Motor neuron (in vitro differentiated cells): ENCODE data around the gene SARS2. TPM values are rescaled to one million over a fixed set of nuclear protein-coding genes. Genes with fewer than 3 reads are reported as not detected.
"Not testable (repeated sequence)": the region's sequence is repeated elsewhere in the genome, so short reads cannot be mapped to it uniquely, and the experiment has no call there.

Experiments used
- ATAC-seq, 8 experiments: fragments of 200-7000 bp; cut with Tn5 transposase; replicated peaks in 6 of 8; 2 replicates each; pipeline ENCODE4 v1.8.0; 2021; ENCODE audit warnings: mild to moderate bottlenecking in 8 of 8, moderate library complexity in 8 of 8
- H3K27ac ChIP-seq, 2 donors: fragments of 250-450 bp; sonication (Bioruptor Pico); 2 replicates each; pipeline ENCODE4 v1.9.0; 2021; ENCODE audit warnings: antibody characterized with exemption in 2 of 2, mild to moderate bottlenecking in 2 of 2, moderate library complexity in 1 of 2
- H3K4me1 ChIP-seq, 2 donors: fragments of 250-450 bp; sonication (Bioruptor Pico); replicated peaks in 1 of 2; 2 replicates each; pipeline ENCODE4 v1.6.1; 2021; ENCODE audit warnings: antibody characterized with exemption in 2 of 2, mild to moderate bottlenecking in 2 of 2, moderate library complexity in 1 of 2
- H3K4me3 ChIP-seq, 5 donors: fragments of 250-450 bp; sonication (Bioruptor Pico); 2 replicates each; pipeline ENCODE4 v1.9.0; 2021; ENCODE audit warnings: antibody characterized with exemption in 5 of 5, mild to moderate bottlenecking in 5 of 5, moderate library complexity in 4 of 5
- WGBS, 10 experiments: fragments of 450-650 bp; shearing (Covaris generic); methylation state at CpG; one replicate each; pipeline ENCODE4 v1.0.0; 2022; 5-methylcytosine and 5-hydroxymethylcytosine counted together
- in situ Hi-C, 9 experiments: fragments of 400-800 bp; cut with MboI; loops; one replicate each; pipeline ENCODE4 v1.15.0; 2021; ENCODE audit warnings: low sequenced_read_pairs in 9 of 9, low pct_unique_long_range_greater_than_20kb in 2 of 9; ENCODE audit not compliant: unreplicated experiment in 9 of 9
- total RNA-seq, 8 experiments: library from RNA; unstranded; fragments of 300-600 nt; gene quantifications; 2 replicates each; pipeline versions ENCODE4 v1.2.3 to v1.2.4, GENCODE V29; 2022

SARS2 gene
- total RNA-seq, 8 experiments from 2014 or later = 8.4 to 53.6 (median 19.1) TPM

- in situ Hi-C loops = no loop called here
- Histone ChIP-seq H3K4me3 (no peak overlapping the region), H3K27ac (peak overlapping the region in 1 of 2 donors; percentile 27), H3K4me1 (peaks cover 0 to 11% of the 10 kb centered on the region in 2 donors)
- whole genome bisulfite sequencing, 10 experiments = 17 to 100% (median 60%) methylated on average over 1 to 2 of the region's 16 CpGs; no CpG with 5 or more reads in 5 of the 10 experiments
- ATAC-seq = no peak
Measured at GRCh38 chr19:38878575-38879399, 51.8 kb downstream of the SARS2 start.

- Histone ChIP-seq H3K4me3 (no peak within 1 kb of the TSS), H3K4me1 (peaks cover 0 to 11% of the 10 kb centered on the region in 2 donors), H3K27ac (peak within 1 kb of the TSS in 1 of 2 donors; percentile 30)
- in situ Hi-C loops = no loop called here
- 43 to 100% methylated on average over 1 of the region's 11 CpGs; no CpG with 5 or more reads in 8 of the 10 experiments for WGBS, 10 experiments
- ATAC-seq = peak; percentile 27 to 83 (median 51)
Measured at GRCh38 chr19:38877781-38878574, 52.6 kb downstream of the SARS2 start, which contains the start of gene RINL. Gene RINL, minus strand, starts transcription at chr19:38878275. Its CDS starts 1,533 bp downstream, at chr19:38876742.

- Histone ChIP-seq H3K4me3 (no peak overlapping the region), H3K27ac (no peak overlapping the region), H3K4me1 (peaks cover 0 to 11% of the 10 kb centered on the region in 2 donors)
- 70 to 100% (median 84%) methylated on average over 1 to 5 of the region's 6 CpGs; no CpG with 5 or more reads in 1 of the 10 experiments for WGBS, 10 experiments
- ATAC-seq = no peak
- in situ Hi-C loops = no loop called here
Measured at GRCh38 chr19:38875656-38876395, 54.7 kb downstream of the SARS2 start.

- in situ Hi-C loops, H3K4me3 ChIP-seq, H3K27ac ChIP-seq, ATAC-seq: not testable (repeated sequence)
- 71 to 94% (median 80%) methylated on average over 1 to 10 of the region's 10 CpGs; no CpG with 5 or more reads in 5 of the 10 experiments for WGBS, 10 experiments
- peaks cover 0 to 11% of the 10 kb centered on the region in 2 donors for H3K4me1 ChIP-seq
Measured at GRCh38 chr19:38873400-38873799, 57.2 kb downstream of the SARS2 start.

- WGBS, 10 experiments = 97 to 100% (median 100%) methylated on average over 1 to 10 of the region's 19 CpGs; no CpG with 5 or more reads in 5 of the 10 experiments
- in situ Hi-C loops = no loop called here
Measured at GRCh38 chr19:38870612-38871011, 60.0 kb downstream of the SARS2 start.

GRCh38 chr19:38869836-38870607, 60.5 kb downstream of the SARS2 start:
- Histone ChIP-seq H3K4me1 (peaks cover 0 to 4% of the 10 kb centered on the region in 2 donors), H3K4me3 (peak overlapping the region; percentile 6 to 21 (median 9)), H3K27ac (no peak overlapping the region)
- peak; percentile 90 to 98 (median 94) for ATAC-seq
- in situ Hi-C loops = no loop called here
- 0 to 93% (median 43%) methylated on average over 1 to 9 of the region's 62 CpGs; no CpG with 5 or more reads in 6 of the 10 experiments for WGBS, 10 experiments

More at GRCh38 chr19:38870612-38871011, 60.0 kb downstream of the SARS2 start:
- ATAC-seq = no peak
- peaks cover 0 to 4% of the 10 kb centered on the region in 2 donors for H3K4me1 ChIP-seq
- no peak overlapping the region for H3K4me3 ChIP-seq
- no peak overlapping the region for H3K27ac ChIP-seq

GRCh38 chr19:38869160-38869835, 61.3 kb downstream of the SARS2 start:
- in situ Hi-C loops = no loop called here
- Histone ChIP-seq H3K27ac (no peak overlapping the region), H3K4me1 (peaks cover 0 to 4% of the 10 kb centered on the region in 2 donors), H3K4me3 (peak overlapping the region; percentile 6 to 21 (median 9))
- WGBS, 10 experiments = 0 to 87% (median 28%) methylated on average over 1 to 11 of the region's 34 CpGs; no CpG with 5 or more reads in 5 of the 10 experiments
- peak in 3 of 8 experiments; percentile 9 to 14 (median 14) for ATAC-seq

- H3K4me1 ChIP-seq = peaks cover 0 to 4% of the 10 kb centered on the region in 2 donors
- no peak for ATAC-seq
- H3K27ac ChIP-seq = no peak overlapping the region
- in situ Hi-C loops = no loop called here
- 89 to 100% (median 100%) methylated on average over 1 to 5 of the region's 6 CpGs; no CpG with 5 or more reads in 3 of the 10 experiments for WGBS, 10 experiments
- H3K4me3 ChIP-seq = no peak overlapping the region
Measured at GRCh38 chr19:38868551-38868950, 62.0 kb downstream of the SARS2 start.

GRCh38 chr19:38867171-38867780, 63.3 kb downstream of the SARS2 start:
- H3K27ac ChIP-seq = no peak overlapping the region
- in situ Hi-C loops = no loop called here
- ATAC-seq = no peak
- H3K4me1 ChIP-seq = peaks cover 0 to 7% of the 10 kb centered on the region in 2 donors
- whole genome bisulfite sequencing, 10 experiments = 72 to 100% (median 83%) methylated on average over 1 to 8 of the region's 10 CpGs; no CpG with 5 or more reads in 2 of the 10 experiments
- H3K4me3 ChIP-seq = no peak overlapping the region
